Mesothelial cell of epicardium (in vitro differentiated cells): ENCODE results near the gene AP2B1. TPM values are rescaled to one million over a fixed set of nuclear protein-coding genes. Genes with fewer than 3 reads are reported as not detected.
"Not testable (repeated sequence)": the region's sequence is repeated elsewhere in the genome, so short reads cannot be mapped to it uniquely, and the experiment has no call there.

Experiments used
- DNase-seq, 2 experiments: peaks; one replicate each; pipeline ENCODE4 v3.0.0; 2021; ENCODE audit warnings: low spot score in 2 of 2; ENCODE audit not compliant: unreplicated experiment in 2 of 2
- H3K27ac Mint-ChIP-seq: 2 replicates; pipeline ENCODE4 v1.8.0; 2021; ENCODE audit warnings: mixed read lengths
- H3K27me3 Mint-ChIP-seq: 2 replicates; pipeline ENCODE4 v1.8.0; 2021; ENCODE audit warnings: low read depth, mixed read lengths
- H3K36me3 Mint-ChIP-seq: 2 replicates; pipeline ENCODE4 v1.8.0; 2021; ENCODE audit warnings: mixed read lengths
- H3K4me1 Mint-ChIP-seq: 2 replicates; pipeline ENCODE4 v1.8.0; 2021; ENCODE audit warnings: mixed read lengths
- H3K4me3 Mint-ChIP-seq: 2 replicates; pipeline ENCODE4 v1.8.0; 2021; ENCODE audit warnings: mild to moderate bottlenecking, moderate library complexity, mixed read lengths
- H3K9me3 Mint-ChIP-seq: 2 replicates; pipeline ENCODE4 v1.8.0; 2021; ENCODE audit warnings: mixed read lengths
- CTCF ChIP-seq: fragments of 200-600 bp; sonication (generic); IDR thresholded peaks from one replicate; pipeline ENCODE4 v1.5.0; 2021; ENCODE audit warnings: antibody characterized with exemption; ENCODE audit not compliant: unreplicated experiment
- total RNA-seq: library from RNA; stranded (reverse); gene quantifications from 3 replicates; pipeline ENCODE4 v1.2.1, GENCODE V29; 2021

The AP2B1 gene
- total RNA-seq, 1 donor from 2014 or later: 155 TPM

GRCh38 chr17:35700150-35700549 is 113.0 kb downstream of the AP2B1 start:
- no peaks in the 10 kb centered on the region for H3K9me3 Mint-ChIP-seq
- peaks cover 6% of the 10 kb centered on the region for H3K36me3 Mint-ChIP-seq
- H3K4me3 Mint-ChIP-seq: no peak overlapping the region
- DNase-seq: no peak
- H3K27me3 Mint-ChIP-seq: no peaks in the 10 kb centered on the region
- no peak overlapping the region for H3K27ac Mint-ChIP-seq
- no peak for TF ChIP-seq CTCF
- peaks cover 5% of the 10 kb centered on the region for H3K4me1 Mint-ChIP-seq

- H3K4me1 Mint-ChIP-seq: peaks cover 5% of the 10 kb centered on the region
- no peaks in the 10 kb centered on the region for H3K27me3 Mint-ChIP-seq
- H3K27ac Mint-ChIP-seq: no peak overlapping the region
- TF ChIP-seq CTCF: no peak
- H3K4me3 Mint-ChIP-seq: no peak overlapping the region
- H3K9me3 Mint-ChIP-seq: no peaks in the 10 kb centered on the region
- peaks cover 3% of the 10 kb centered on the region for H3K36me3 Mint-ChIP-seq
- DNase-seq: no peak
These were observed 114.4 kb downstream of the AP2B1 start for GRCh38 chr17:35701491-35701890.

GRCh38 chr17:35703308-35703707 is 116.2 kb downstream of the AP2B1 start:
- not testable (repeated sequence) for DNase-seq, H3K36me3 Mint-ChIP-seq, H3K9me3 Mint-ChIP-seq, H3K27me3 Mint-ChIP-seq, H3K4me3 Mint-ChIP-seq, H3K27ac Mint-ChIP-seq
- H3K4me1 Mint-ChIP-seq: peaks cover 12% of the 10 kb centered on the region

GRCh38 chr17:35705230-35705629 is 118.1 kb downstream of the AP2B1 start:
- no peak overlapping the region for H3K4me3 Mint-ChIP-seq
- no peak overlapping the region for H3K27ac Mint-ChIP-seq
- peaks cover 12% of the 10 kb centered on the region for H3K4me1 Mint-ChIP-seq
- DNase-seq: no peak
- no peaks in the 10 kb centered on the region for H3K9me3 Mint-ChIP-seq
- TF ChIP-seq CTCF: no peak
- no peaks in the 10 kb centered on the region for H3K27me3 Mint-ChIP-seq
- peaks cover 8% of the 10 kb centered on the region for H3K36me3 Mint-ChIP-seq

GRCh38 chr17:35705705-35706104 is 118.6 kb downstream of the AP2B1 start:
- Mint-ChIP-seq H3K27ac (no peak overlapping the region), H3K36me3 (peaks cover 12% of the 10 kb centered on the region), H3K4me1 (peaks cover 14% of the 10 kb centered on the region), H3K27me3 (no peaks in the 10 kb centered on the region), H3K4me3 (no peak overlapping the region), H3K9me3 (no peaks in the 10 kb centered on the region)
- no peak for DNase-seq
- TF ChIP-seq CTCF: no peak

- no peak for DNase-seq
- Mint-ChIP-seq H3K4me3 (no peak overlapping the region), H3K27me3 (no peaks in the 10 kb centered on the region), H3K4me1 (peaks cover 16% of the 10 kb centered on the region), H3K9me3 (no peaks in the 10 kb centered on the region), H3K27ac (no peak overlapping the region), H3K36me3 (peaks cover 12% of the 10 kb centered on the region)
- TF ChIP-seq CTCF: no peak
These were observed 121.0 kb downstream of the AP2B1 start for GRCh38 chr17:35708149-35708548.
